ENCODE data around the gene EMID1.

Gene EMID1

DNA sequence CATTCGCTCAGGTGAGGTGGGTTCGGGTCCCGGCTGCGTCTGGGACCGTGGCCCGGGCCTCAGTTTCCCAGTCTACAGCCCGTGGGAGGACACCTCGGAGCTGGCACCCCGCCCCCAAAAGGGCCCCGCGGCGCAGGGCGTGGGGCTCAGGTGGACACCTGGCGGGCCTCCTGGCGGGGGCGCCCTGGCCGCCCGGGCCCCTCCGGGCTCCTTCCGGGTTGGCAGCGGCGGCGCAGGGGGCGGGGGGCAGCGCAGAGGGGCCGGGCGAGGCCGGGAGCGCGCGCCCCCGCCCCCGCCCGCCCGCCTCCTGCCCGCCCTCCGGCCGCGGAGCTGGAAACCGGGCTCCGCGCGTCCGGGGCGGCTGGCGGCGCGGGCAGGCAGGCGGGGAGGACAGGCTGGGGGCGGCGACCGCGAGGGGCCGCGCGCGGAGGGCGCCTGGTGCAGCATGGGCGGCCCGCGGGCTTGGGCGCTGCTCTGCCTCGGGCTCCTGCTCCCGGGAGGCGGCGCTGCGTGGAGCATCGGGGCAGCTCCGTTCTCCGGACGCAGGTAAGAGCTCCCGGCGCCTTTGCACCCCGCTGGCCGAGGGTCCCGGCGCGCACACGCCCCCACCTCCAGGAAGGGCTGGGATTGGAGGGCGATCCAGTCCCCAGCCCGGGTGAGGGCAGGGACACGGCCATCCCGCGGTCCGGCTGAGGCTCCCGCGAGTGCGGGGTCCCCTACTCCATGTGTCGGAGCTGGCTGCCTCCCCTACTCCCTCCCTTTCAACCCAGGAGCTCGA is at the start of gene EMID1:
TSS of gene EMID1 (plus strand) at position 303 of the 778 bp plus-strand sequence. CDS start at position 446, 143 bp downstream.
- DNase-seq (ENCODE audit: low spot score) (no peak), FAIRE-seq (no peak)

DNA sequence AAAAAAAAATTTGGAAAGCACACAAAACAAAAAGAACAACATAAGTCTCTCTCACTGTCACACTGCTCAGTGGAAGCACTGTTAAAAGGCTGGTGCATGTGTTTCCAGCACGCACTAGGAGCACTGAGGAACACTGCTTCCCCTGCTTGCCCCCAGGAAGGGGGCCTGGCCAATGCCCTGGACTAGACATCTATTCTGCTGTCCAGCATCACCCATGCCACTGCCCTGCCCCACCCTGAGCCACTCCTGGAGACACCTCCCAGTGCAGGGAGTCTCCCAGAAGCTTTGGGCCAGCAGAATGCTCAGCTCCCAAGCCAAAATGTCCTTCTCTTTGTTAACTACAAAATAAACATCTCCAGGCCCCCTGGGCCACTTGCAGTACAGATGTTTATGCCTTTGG is 49.7 kb upstream of the EMID1 start:
- FAIRE-seq (no peak), DNase-seq (ENCODE audit: low spot score) (no peak)

DNA sequence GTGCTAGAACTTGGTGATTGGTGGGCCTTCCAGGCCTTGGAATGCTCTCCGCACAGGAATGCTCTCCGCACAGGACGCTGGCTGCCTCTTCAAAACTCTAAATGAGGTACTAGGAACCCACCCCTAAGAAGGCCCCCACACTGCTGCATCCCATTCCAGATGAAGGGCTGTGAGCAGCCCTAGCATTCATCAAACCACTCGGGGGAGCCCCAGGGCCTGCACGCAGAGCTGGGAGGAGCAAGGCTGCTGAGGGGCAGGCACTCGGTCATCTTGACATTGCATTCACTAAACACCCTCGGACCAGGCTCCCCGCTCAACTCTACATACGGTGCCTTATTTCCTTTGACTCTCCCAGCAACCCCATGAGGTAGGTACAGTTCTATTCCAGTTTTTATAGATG is 49.2 kb upstream of the EMID1 start:
- no peak for DNase-seq (ENCODE audit: low spot score)
- FAIRE-seq = no peak

DNA sequence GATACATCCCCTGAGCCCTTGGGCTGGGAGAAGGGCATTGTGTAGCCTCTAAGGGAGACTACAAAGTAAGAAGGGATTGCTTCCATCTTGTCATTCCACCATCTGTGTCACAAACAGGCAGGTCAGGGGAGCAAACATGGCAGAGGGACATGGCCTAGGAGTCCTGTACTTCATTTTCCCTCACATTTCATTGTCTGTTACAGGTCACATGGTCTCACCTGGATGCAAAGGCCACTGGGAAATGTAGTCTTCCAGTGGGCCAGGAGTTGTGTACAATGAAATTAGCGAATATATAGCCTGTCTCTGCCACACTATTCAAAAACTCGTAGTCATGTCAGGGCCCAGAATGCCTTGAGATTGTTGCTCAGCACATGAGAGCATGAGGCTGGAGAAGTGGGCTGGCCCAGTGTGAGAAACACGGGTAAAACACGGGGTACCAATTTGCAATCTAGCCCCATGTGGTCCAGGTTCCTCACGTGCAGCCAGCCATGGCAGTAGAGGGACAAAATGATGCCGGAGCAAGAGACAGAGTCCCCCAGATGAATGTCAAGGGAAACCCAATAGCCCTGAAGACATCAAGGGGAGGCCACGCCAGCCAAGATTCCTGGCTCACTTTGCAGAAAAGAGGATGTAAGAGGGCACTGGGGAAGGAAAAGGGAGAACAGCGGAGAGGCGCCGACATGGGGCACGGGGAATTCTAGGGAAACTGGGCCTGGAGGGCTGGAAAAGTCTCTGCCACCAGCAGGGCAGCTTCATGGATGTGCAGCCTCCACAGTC is 47.7 kb upstream of the EMID1 start:
- FAIRE-seq = no peak
- DNase-seq (ENCODE audit: low spot score) = no peak

DNA sequence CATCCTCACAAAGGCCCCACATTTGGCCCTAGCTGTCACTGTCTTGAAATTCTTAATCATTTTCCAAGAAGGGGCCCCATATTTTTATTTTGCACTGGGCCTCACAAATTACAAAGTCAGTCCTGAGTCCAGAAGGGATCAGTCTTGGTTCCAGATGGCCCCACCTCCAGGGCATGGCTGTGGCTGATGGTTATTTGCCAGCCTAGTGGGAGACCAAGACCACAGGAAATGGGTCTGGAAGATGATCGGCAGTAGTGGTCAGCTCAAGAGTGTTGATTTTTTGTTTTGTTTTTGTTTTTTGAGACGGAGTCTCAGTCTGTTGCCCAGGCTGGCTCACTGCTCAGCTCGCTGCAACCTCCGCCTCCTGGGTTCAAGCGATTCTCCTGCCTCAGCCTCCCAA is 47.1 kb upstream of the EMID1 start:
- no peak for FAIRE-seq

DNA sequence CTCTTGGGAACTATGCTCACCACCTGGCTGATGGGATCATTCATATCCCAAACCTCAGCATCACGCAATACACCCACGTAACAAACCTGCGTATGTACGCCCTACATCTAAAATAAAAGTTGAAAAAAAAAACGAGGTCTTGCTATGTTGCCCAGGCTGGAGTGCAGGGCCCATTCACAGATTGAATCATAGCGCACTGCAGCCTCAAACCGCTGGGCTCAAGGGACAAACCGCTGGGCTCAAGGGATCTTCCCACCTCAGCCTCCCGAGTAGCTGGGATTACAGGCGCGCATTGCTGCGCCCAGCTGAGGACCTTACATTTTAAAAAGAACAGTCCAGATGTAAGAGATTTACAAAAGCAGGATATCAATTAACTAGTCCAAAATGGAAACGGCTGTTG is 41.9 kb upstream of the EMID1 start:
- FAIRE-seq = no peak
- DNase-seq (ENCODE audit: low spot score) = no peak

More for the DNA sequence above, 47.1 kb upstream of the EMID1 start:
- no peak for DNase-seq (ENCODE audit: low spot score)

DNA sequence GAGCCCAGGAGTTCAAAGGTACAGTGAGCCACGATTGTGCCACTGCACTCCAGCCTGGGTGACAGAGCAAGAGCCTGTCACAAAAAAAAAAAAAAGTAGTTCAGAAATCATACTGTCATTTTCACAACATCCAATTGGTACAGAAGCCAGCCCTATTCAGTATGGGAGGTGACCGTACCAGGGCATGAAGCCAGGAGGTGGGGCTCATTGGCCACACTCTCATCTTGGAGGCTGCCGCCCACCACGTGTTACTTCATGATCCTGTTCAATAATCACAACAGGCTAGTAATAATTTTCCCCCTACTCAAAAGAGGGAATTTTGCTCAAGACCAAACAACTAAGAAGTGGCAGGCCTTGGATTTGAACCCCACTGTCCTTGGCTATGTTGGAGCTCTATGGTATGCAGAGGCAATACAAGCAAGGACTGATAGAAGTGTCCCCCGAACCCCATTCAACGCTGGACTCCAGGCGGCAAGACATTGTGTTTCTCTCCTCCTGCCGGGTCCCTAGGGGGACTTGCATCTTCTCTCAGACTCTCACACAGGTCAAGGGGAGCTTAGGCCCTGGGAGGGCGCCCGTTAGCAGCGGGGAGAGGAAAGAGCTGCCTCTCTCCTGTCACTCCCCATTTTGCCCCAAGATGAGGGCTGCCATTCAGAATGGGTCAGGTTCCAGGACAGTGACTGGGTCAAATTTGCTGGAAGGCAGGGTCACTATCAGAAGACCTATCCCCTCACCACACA is 40.2 kb upstream of the EMID1 start:
- no peak for DNase-seq (ENCODE audit: low spot score)
- no peak for FAIRE-seq

DNA sequence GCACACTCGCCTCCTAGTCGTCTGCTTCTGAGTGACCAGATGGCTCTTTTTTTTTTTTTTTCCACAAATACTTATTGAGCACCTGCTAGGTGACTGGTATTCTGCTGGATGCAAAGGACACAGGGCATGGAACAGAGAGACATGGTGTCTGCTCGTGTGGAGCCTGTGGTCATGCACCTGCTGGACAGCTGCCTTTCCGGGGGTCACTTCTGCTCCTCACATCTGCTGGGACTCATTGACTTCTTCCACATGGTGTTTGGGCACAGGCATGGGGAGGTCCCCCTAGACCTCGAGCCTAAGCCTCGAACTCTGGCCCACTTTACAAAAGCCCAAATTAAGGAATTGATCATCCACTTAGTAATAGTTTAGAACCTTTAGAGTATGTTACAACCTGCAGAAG is 39.5 kb upstream of the EMID1 start:
- DNase-seq (ENCODE audit: low spot score) (no peak), FAIRE-seq (no peak)

DNA sequence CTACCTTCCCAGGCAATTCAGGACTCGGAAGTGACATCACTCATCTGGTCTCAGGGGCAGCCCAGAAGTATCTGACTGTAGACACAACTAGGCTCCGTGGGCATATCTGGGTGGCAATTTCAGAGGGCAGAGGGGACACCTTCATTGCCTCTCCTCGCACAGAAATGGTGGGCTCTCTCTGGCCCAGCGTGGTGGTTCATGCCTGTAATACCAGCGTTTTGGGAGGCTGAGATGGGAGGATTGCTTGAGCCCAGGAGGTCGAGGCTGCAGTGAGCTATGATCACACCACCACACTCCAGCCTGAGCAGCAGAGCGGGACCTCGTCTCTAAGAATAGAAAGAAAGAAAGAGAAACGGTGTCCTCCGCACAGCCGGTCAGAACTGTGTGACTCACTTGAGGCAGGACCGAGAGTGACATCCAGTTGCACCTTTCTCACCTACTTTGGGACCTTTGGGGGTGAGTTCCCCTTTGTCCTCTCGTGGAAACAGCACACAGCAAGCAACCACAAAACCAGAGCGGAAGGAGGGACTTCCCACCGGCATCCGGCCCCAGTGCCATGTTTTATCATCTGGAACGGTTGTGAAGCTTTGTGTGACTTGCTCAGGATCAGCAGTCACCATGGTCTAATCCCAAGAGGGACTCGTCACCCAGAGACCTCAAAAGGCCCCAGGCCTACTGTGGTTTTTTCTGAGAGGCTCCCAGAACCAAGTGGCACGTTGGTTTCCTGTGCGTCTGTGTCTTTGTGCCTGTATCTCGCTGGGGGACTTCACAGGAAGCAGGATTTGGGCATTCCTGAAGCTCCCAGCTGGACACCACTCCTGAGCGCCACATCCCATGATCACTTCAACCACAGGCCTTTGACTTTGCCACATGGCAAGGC is 38.4 kb upstream of the EMID1 start:
- peak; percentile 93 for DNase-seq (ENCODE audit: low spot score)
- FAIRE-seq = peak; percentile 87

DNA sequence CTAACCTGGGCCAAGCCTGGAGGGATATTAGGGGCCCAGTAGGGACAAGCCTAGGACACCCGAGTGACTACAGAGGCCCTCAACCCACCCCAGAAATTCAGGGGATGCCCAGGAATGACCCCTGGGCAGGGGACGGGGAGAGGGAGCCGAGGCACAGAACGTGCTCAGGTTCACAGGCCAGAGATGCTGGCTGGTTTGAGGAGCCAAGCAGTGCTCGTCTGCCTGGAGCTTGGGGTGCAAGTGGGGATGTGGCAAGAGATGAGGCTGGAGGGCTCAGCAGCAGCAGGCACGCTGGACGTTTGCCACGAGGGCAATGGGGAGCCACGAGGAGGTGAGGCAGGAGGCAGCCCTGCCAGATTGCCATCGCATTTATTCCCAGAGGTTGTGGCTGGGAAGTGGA is 34.0 kb upstream of the EMID1 start:
- DNase-seq (ENCODE audit: low spot score) (no peak), FAIRE-seq (no peak)

DNA sequence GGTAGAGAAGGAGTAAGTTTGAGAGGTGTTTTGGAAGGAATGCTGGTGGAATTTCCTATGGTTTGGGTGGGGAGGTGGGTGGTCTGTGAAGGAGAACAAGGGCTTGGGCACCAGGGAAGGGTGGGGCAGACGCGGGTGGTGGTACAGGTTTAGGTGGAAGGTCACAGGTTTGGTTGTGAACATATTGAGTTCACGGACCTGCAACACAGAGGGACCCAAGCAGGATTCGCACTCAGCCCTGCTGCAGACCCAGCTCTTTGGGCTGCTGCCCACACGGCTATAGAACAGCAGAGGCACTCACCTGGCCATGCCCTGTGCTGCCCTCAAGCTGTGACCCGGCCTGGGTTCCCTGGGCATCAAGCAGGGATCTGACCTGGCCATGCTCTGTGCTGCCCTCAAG is 33.5 kb upstream of the EMID1 start:
- no peak for DNase-seq (ENCODE audit: low spot score)
- no peak for FAIRE-seq

DNA sequence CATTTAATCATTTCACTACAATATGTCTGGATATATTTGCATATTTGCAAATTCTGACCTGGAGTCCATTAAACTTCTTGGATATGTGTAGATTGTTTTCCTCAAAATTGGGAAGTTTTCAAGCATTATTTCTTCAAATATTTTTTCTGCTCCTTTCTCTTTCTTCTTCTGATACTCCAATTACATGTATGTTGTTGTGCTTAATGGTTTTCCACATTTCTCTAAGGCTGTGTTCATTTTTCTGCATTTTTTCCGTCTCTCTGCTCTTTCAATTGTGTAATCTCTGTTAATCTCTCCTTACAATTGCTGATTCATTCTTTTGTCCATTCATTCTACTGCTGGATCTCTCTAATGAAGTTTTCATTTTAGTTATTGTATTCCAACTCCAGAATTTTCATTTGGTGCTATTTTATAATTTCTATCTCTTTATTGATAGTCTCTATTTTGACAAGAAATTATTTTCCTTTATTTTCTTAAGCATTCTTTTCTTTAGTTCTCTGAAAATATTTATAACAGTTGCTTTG is 30.3 kb upstream of the EMID1 start:
- DNase-seq (ENCODE audit: low spot score) (no peak), FAIRE-seq (no peak)

DNA sequence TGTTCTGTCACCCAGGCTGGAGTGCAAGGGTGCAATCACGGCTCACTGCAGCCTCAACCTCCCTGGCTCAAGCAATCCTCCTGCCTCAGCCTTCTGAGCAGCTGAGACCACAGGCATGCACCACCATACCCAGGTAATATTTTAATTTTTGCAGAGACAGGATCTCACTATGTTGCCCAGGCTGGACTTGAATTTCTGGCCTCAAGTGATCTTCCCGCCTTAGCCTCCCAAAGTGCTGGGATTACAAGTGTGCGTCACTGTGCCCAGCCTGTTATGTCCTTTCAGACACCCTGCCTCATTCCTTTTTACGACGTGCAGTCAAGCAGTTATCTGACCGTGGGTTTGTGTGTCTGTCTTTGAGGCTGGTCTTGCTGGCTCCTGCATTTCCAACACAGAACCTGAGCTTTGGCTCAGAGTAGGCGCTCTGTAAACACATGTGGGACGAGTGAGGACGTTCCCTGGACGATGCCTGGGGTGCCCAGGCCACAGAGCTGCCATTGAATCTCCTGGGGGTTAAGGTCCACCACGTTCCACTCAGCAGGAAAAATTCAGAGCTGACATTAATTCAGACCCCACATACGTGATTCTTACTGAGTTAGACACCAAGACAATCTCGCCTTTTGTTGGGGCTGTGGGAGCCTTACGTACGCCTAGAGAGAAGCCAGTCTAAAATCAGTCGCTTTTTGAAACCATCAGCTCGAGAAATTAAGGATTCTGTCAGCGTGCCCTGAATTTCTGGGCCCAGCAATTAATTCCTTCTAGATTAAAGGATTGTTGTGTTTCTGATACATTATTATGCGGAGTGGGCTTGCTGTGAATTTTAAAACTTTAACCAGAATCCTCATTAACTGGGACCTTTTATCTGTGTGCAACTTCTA is 21.5 kb upstream of the EMID1 start:
- DNase-seq (ENCODE audit: low spot score) (no peak), FAIRE-seq (no peak)

DNA sequence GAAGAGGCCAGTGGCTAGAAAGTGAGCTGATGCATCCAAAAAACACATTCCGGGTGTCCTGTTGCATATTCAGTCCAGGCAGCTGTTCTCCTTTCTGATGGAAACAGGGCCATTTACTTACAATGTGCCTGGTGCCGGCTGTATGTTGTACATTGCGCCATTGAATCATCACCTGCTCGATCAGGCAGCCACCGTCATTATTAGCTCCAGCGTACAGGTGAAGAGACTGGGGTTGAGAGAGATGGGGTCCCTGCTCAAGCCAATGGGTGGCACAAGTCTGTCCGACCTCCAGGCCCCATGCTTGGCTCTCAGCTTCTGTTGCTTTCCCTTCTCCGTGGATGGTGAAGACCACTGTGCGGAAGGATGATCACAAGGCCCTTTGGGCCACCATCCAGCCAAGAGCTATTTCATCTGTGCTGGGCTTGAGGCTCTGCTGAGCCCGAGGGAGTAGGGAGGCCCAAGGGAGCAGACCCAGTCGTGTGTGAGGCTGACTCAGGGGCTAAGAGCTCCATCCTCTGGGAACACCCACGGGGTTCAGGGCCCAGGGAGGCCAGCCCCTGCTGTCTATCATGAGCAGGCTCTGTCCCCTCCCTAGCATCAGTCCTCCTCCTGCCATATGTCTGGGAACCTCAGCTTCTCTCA is 20.7 kb upstream of the EMID1 start:
- DNase-seq (ENCODE audit: low spot score) = no peak
- no peak for FAIRE-seq

DNA sequence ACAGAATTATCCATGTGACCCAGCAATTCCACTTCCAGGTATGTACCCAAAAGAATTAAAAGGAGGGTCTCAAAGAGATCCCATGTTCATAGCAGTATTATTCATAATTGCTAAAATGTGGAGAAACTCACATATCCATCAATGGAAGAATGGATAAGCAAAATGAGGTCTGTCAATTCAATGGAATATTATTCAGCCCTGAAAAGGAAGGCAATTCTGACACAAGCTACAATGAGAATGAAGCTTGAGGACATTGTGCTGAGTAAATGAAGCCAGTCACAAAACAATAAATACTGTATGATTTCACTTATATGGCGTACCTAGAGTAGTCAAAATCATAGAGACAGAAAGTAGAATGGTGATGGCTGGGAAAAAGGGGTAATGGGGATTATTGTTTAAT is 19.4 kb upstream of the EMID1 start:
- no peak for FAIRE-seq

DNA sequence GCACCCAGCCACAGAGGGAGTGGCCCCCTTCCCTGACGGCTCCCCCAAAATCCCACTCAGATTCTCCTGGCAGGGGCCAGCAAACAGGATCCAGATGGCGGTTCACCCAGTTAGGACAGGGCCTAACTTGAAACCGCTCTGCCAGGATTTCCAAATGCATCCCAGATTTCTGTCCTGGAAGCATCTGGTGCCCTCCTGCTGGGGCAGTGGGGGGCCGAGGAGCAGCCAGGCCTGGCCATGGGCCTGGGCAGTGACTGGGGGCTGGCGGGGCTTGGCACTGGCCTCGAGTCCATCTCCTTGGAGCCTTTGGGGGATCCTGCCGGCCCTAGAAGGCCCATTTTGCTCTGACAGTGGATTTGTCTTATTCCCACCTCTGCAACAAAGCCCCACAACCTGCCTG is 17.9 kb upstream of the EMID1 start:
- FAIRE-seq = no peak
- DNase-seq (ENCODE audit: low spot score) = no peak

More for the DNA sequence above, 19.4 kb upstream of the EMID1 start:
- DNase-seq (ENCODE audit: low spot score) = no peak

DNA sequence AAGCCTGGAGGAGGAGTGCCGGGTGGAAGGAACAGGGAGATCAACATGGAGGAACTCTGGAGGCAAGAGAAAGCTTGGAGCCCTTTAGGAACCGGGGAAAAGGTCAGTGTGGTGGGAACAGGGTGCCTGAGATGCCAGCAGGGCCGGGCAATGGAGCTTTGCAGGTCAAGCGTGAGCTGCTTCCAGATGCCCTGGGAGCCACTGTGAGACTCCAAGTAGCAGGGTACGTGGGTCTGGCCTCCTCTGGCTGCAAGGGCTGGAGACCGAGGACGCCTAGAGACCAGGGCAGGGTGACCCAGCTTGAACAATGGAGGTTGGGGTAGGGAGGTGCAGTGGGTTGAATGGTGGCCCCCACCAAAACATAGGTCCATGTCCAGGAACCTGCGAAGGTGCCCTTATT is 15.6 kb upstream of the EMID1 start:
- DNase-seq (ENCODE audit: low spot score) (no peak), FAIRE-seq (no peak)

DNA sequence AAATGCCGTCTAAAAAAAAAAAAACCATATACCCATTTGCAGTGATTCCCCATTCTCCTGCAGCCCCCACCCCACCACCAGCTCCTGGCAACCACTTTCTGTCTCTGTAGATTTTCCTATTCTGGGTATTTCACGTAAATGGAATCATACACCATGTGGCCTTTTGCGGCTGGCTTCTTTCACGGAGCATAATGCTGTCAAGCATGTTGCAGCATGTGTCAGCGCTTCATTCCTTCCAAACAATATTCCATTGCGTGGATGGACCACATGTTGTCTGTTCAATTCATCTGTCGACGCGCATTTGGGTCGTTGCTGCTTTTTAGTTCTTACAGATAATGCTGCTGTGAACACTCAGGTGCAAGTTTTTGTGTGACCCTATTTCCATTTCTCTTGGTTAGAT is 14.8 kb upstream of the EMID1 start:
- DNase-seq (ENCODE audit: low spot score) (no peak), FAIRE-seq (no peak)

DNA sequence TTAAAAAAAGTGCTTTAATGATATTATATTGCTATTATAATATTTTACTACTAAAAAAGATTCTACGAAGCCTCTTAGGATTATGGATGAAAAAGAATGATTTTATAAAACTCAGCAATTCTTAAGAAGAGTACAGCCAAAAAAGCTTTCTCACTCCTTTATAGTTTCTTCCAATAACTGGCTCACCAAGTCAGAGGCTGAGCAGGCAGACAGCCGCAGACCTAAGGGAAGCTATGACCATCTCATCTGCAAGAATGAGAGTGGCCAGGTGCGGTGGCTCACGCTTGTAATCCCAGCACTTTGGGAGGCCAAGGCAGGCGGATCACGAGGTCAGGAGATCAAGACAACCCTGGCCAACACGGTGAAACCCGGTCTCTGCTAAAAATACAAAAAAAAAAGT is 12.7 kb upstream of the EMID1 start:
- DNase-seq (ENCODE audit: low spot score) (no peak), FAIRE-seq (no peak)
